Coronary artery (tissue), 2 donors: ENCODE measurements around the gene SASH1.

ENCODE experiments used
- DNase-seq: peaks from one replicate; pipeline ENCODE4 v3.0.0-alpha.2; 2017; ENCODE audit warnings: low spot score
- H3K27ac ChIP-seq, 2 donors: fragments of 200-600 bp; sonication (generic); one replicate each; pipeline ENCODE4 v1.5.1; 2016 to 2019
- H3K4me3 ChIP-seq: fragments of 200-600 bp; sonication (generic); 2 replicates; pipeline ENCODE4 v1.5.1; 2016; ENCODE audit warnings: mild to moderate bottlenecking, moderate library complexity
- TF ChIP-seq, protein P1 (sequence below): fragments of 200-600 bp; sonication (generic); IDR thresholded peaks from one replicate; pipeline ENCODE4 v1.5.1; 2019; ENCODE audit warnings: antibody characterized with exemption

Gene SASH1

DNA sequence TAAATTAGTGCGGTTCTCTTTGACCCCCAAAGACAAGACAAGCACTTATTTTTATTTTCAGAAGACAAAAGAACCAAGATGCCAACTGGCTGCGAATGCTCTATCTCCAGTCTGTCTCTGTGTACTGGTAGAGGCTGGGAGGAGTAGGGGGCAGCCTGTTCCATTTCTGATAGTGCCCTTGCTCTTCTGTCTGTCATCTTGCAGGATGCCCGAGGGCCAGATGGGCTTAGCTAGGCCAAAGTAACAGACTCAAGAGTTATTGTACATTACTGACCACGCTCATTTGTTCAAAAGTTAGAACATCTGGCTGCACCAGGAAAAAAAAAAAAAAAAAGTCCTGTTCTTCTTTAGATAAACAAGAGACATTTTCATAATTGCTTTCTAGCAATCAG is 206.1 kb downstream of the SASH1 start:
- DNase-seq: no peak
- H3K4me3 ChIP-seq: no peak overlapping the region
- TF ChIP-seq, protein P1, sequence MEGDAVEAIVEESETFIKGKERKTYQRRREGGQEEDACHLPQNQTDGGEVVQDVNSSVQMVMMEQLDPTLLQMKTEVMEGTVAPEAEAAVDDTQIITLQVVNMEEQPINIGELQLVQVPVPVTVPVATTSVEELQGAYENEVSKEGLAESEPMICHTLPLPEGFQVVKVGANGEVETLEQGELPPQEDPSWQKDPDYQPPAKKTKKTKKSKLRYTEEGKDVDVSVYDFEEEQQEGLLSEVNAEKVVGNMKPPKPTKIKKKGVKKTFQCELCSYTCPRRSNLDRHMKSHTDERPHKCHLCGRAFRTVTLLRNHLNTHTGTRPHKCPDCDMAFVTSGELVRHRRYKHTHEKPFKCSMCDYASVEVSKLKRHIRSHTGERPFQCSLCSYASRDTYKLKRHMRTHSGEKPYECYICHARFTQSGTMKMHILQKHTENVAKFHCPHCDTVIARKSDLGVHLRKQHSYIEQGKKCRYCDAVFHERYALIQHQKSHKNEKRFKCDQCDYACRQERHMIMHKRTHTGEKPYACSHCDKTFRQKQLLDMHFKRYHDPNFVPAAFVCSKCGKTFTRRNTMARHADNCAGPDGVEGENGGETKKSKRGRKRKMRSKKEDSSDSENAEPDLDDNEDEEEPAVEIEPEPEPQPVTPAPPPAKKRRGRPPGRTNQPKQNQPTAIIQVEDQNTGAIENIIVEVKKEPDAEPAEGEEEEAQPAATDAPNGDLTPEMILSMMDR: no peak
- H3K27ac ChIP-seq: no peak overlapping the region

DNA sequence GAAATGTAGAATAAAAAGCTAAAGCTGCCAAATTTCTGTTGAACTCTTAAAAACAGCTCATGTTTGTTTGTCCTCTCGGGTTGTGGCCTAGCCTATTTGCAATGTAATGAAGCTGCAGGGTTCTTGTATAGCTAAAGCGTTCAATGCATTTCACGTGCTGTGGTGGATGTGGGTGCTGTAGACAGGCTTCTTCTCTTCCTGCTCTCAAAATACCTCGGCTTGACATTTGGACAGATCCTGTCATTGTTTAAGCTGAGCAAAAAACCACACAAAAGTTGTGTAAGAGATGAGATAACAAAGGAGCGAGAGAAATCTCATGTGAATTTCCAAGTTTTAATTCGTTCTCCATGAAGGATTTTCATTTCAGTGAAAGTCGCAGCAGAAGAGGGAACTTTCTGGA is 207.9 kb downstream of the SASH1 start:
- H3K4me3 ChIP-seq: no peak overlapping the region
- no peak for DNase-seq
- no peak overlapping the region for H3K27ac ChIP-seq
- TF ChIP-seq, protein P1: no peak

DNA sequence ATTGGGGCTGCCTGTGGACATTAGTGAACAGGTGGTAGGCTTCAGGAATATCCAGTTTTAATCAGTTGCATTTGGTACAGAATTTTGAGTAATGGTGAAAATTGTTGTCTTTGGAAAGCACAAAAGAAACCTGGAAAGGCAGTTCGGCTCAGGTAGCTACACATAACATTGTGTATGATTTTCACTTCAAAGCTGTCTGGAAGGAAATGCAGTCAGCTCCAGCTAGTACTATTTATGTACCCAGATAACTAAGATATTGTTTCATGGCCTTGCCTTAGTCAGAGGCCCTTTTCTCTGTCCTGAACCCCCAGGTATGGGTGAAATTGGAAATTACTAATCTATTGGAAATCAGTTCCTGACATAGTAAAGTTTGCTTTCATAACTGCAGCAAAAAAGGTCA is 208.6 kb downstream of the SASH1 start:
- no peak overlapping the region for H3K27ac ChIP-seq
- H3K4me3 ChIP-seq: no peak overlapping the region
- TF ChIP-seq, protein P1: no peak
- DNase-seq: no peak

DNA sequence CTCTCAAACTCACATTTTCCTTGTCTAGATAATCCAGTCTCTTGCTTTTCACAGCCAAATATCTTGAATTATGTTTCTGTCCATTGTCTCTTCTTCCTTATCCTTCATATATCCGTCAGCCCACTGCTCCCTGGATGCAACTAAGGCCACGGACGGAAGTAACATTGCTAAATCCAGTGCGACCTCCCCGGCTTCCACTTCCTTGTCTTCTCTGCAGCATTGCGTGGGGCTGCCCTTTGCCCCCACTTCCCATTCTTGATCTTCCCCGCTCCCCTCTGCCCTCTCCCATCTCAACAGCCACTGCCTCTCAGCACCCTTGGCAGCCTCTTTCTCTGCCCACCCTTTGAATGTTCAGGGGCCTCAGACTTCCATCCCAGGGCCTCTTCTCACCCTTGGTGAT is 213.8 kb downstream of the SASH1 start:
- TF ChIP-seq, protein P1: no peak
- Histone ChIP-seq H3K4me3 (no peak overlapping the region), H3K27ac (no peak overlapping the region)
- DNase-seq: peak; percentile 21

DNA sequence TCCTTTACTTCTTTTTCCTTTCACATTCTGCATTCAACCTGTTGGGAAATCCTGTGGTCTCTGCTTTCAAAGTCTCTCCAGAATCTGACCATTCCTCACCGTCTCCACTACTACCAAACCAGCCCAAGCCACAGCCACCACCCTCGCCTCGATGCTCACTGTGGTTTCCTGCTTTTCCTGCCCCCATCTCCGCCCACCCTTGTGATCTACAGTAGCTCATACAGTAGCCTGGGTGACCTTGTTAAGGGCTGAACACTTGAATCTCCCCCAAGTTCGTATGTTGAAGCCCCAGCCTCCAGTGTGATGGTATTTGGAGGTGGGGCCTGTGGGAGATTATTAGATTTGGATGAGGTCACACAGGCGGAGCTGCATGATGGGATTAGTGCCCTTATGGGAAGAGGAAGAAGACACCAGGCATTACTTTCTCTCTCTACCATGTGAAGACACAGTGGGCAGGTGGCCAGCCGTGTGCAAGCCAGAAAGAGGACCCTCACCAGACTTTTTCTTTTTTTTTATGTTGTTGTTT is 215.2 kb downstream of the SASH1 start:
- DNase-seq: no peak
- TF ChIP-seq, protein P1: no peak
- Histone ChIP-seq H3K4me3 (no peak overlapping the region), H3K27ac (no peak overlapping the region)

DNA sequence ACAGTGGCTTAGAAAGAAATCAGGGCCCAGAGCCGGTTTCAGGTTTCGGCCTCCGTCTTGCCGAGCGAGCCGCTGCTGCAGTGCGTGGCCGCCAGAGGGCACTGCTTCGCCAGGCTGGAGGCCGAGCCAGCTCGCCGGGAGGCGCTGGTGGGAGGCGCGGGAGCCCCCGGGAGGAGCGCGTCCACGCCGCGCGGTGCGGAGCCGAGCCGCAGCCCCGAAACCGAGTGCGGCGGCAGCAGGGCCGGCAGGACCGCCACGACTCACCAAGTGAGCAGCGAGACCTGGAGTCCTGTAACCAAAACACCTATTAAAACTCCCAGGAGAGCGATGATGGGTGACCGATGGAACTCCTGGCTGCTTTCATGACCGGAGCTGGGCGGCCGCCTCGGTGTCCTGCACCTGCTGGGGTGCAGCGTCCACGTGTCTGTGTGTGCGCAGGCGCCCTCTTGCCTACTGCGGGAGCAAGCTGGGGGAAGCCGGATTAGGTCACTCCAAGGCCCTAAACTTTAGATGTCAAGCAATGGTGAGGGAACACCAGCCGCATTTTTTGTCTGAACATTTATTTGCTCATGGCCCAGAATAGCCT is 217.3 kb downstream of the SASH1 start:
- TF ChIP-seq, protein P1: peak; percentile 98
- DNase-seq: no peak
- no peak overlapping the region for H3K27ac ChIP-seq
- peak overlapping the region; percentile 66 for H3K4me3 ChIP-seq

DNA sequence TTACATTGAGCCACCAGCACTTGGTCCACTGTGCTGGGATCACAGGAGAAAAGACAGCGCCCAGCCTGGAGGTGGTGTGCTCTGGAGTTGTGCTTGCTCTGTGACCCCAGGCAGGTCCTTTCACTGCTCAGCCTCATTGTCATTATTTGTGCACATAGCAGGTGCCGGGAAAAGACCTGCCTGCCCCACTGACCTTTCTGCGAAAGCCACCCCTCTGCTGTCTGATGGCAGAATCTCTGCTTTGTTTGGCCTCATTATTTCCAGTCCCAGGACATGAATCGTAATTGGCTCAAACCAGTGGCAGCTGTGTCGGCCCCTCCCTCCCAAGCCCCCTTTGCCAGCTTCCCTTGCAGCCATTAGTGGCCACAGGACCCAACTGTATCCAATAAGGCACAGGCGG is 219.0 kb downstream of the SASH1 start:
- no peak overlapping the region for H3K27ac ChIP-seq
- DNase-seq: no peak
- TF ChIP-seq, protein P1: no peak
- H3K4me3 ChIP-seq: no peak overlapping the region
